WERI-Rb-1 (cell line): Measurements from ENCODE around the gene BCAR3.
A peak's percentile ranks its signal among the peaks of the same experiment; 100 is the strongest.

Experiments
- DNase-seq: peaks from one replicate; pipeline ENCODE4 v3.0.0-alpha.2; 2020
- H3K27ac ChIP-seq: fragments of 250-450 bp; sonication (Bioruptor Pico); 2 replicates; pipeline ENCODE4 v1.5.1; 2020; ENCODE audit warnings: mild to moderate bottlenecking, moderate library complexity
- H3K27me3 ChIP-seq: fragments of 250-450 bp; sonication (Bioruptor Pico); 2 replicates; pipeline ENCODE4 v1.5.1; 2021; ENCODE audit warnings: mild to moderate bottlenecking, low read depth, moderate library complexity; ENCODE audit not compliant: insufficient read depth, severe bottlenecking
- H3K36me3 ChIP-seq: fragments of 250-450 bp; sonication (Bioruptor Pico); 2 replicates; pipeline ENCODE4 v1.5.1; 2020; ENCODE audit warnings: mild to moderate bottlenecking, moderate library complexity
- H3K4me3 ChIP-seq: 2 replicates; pipeline ENCODE4 v1.5.1; 2011; ENCODE audit warnings: low read depth, mild to moderate bottlenecking, control low read depth, low read length
- H3K9me3 ChIP-seq: fragments of 250-450 bp; sonication (Bioruptor Pico); 2 replicates; pipeline ENCODE4 v1.5.1; 2021; ENCODE audit warnings: mild to moderate bottlenecking, moderate library complexity; ENCODE audit not compliant: severe bottlenecking
- TF ChIP-seq, protein P1 (sequence below): IDR thresholded peaks from 2 replicates; pipeline ENCODE4 v1.5.1; 2011; ENCODE audit warnings: low read depth, mild to moderate bottlenecking, control low read depth, inconsistent platforms, low read length

BCAR3 gene

DNA sequence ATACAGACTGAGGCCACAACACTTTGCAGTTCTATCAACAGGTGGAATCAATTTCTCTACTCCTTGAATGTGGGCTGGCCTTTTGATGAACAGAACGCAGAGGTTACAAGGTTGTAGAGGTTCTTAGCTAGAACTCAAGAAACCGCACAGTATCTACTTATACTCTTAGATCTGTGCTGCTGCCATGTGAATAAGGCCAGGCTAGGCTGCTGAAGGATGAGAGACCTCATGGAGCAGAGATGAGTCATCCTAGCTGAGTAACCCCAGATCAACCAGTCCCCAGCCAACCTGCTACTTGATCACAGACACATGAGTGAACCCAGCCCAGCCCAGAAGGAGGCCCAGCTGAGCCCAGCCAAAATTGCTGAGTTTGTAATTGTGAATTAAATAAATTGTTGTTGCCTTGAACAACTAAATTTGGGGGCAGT lies 35.3 kb upstream of the BCAR3 start:
- H3K36me3 ChIP-seq, result no peaks in the 10 kb centered on the region
- no peaks in the 10 kb centered on the region for H3K9me3 ChIP-seq
- TF ChIP-seq, protein P1, sequence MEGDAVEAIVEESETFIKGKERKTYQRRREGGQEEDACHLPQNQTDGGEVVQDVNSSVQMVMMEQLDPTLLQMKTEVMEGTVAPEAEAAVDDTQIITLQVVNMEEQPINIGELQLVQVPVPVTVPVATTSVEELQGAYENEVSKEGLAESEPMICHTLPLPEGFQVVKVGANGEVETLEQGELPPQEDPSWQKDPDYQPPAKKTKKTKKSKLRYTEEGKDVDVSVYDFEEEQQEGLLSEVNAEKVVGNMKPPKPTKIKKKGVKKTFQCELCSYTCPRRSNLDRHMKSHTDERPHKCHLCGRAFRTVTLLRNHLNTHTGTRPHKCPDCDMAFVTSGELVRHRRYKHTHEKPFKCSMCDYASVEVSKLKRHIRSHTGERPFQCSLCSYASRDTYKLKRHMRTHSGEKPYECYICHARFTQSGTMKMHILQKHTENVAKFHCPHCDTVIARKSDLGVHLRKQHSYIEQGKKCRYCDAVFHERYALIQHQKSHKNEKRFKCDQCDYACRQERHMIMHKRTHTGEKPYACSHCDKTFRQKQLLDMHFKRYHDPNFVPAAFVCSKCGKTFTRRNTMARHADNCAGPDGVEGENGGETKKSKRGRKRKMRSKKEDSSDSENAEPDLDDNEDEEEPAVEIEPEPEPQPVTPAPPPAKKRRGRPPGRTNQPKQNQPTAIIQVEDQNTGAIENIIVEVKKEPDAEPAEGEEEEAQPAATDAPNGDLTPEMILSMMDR, result no peak
- peak; percentile 37 for DNase-seq
- no peak overlapping the region for H3K4me3 ChIP-seq
- H3K27me3 ChIP-seq, result no peaks in the 10 kb centered on the region
- H3K27ac ChIP-seq, result no peak overlapping the region

DNA sequence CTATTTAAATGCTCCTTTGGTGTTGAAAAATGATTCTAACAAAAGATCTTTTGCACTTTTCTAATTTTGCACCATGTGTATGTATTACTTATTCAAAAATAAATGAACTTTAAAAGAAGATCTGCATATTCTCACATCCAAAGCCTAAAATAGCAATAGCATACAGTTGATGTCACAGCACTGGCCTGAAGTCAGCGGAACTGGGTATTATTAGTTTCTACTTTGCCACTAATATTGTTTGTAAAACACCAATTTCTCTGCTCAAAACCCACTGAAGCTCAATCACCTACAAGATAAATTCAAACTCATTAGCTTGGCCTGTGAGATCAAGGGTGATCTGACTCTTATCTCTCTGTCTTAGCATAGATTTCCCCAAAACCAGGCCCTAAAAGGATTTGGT lies 34.5 kb upstream of the BCAR3 start:
- DNase-seq, result no peak
- H3K36me3 ChIP-seq, result no peaks in the 10 kb centered on the region
- TF ChIP-seq, protein P1, result no peak
- H3K4me3 ChIP-seq, result no peak overlapping the region
- H3K27ac ChIP-seq, result peak overlapping the region; percentile 70
- no peaks in the 10 kb centered on the region for H3K27me3 ChIP-seq
- H3K9me3 ChIP-seq, result no peaks in the 10 kb centered on the region

DNA sequence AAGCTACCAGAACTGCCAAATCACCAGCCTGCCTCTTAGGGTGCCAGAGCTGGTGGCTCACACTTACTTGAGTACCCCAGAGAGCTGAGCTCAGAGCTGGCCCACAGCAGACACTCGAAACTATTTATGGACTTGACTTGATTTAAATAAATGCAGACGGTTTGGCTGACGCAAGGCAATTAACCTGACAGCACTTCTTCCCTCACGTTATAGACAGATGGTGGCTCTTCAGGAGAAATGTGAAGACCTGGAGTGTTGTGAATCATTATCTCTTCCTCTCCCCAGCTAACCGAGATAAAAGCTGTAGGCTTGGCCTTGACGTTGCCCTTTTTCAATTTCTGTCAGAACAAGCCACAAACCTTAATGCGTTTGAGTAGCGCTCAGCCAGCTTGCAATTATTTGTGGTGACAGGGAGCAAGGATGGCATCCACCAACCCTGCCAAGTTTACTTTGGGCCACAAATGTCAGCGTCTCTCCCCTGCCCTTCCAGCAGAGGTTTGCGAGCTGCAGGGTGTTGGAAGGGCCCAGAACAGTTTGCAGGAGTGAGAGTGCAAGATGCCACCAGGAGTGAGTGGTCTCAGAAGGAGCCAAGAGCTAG lies 34.0 kb upstream of the BCAR3 start:
- Histone ChIP-seq H3K36me3 (no peaks in the 10 kb centered on the region), H3K9me3 (no peaks in the 10 kb centered on the region), H3K4me3 (no peak overlapping the region), H3K27ac (peak overlapping the region; percentile 70), H3K27me3 (no peaks in the 10 kb centered on the region)
- TF ChIP-seq, protein P1, result no peak
- peak; percentile 64 for DNase-seq

DNA sequence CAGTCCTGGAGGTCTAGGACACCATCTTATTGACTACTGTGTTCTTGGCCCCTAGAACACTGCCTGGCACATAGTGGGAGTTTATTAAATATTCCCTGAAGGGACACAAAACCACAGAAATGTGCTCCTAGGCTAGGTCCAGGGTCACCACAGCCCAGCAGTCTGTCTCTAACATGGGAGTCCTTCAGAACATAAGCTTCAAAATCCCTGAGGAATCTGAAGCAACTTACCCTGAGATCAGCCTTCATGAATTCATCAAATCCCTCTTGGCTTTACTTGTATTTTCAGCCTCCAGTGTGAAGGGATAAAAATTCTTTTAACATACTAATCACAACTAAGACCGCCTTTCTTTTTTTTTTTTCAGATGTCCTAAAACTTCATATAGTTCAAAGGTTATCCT lies 32.7 kb upstream of the BCAR3 start:
- no peaks in the 10 kb centered on the region for H3K27me3 ChIP-seq
- H3K4me3 ChIP-seq, result no peak overlapping the region
- no peaks in the 10 kb centered on the region for H3K9me3 ChIP-seq
- no peak for DNase-seq
- TF ChIP-seq, protein P1, result no peak
- 0 out of 2 replicates have a peak overlapping the region, but pooled peaks have one; percentile 5 for H3K27ac ChIP-seq
- no peaks in the 10 kb centered on the region for H3K36me3 ChIP-seq

DNA sequence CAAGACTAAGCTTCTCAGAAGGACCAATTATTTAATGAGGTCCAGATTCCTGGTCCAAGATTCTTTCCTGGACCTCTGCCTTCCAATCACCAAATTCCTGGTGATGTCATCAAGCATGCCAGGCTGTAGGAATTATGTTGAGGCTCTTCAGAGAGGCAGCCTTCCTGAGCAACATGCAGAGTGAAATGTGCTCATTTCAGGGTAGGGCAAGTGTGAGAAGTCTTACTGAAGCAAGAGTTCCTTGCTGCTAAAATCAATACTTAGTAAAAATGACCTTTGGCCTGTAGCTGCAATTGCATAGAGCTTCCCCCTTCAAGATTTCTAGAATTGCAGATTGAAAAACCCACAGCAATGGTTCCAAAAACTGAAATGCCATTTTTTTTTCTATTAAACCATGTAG lies 31.7 kb upstream of the BCAR3 start:
- TF ChIP-seq, protein P1, result no peak
- Histone ChIP-seq H3K4me3 (no peak overlapping the region), H3K27me3 (no peaks in the 10 kb centered on the region)

DNA sequence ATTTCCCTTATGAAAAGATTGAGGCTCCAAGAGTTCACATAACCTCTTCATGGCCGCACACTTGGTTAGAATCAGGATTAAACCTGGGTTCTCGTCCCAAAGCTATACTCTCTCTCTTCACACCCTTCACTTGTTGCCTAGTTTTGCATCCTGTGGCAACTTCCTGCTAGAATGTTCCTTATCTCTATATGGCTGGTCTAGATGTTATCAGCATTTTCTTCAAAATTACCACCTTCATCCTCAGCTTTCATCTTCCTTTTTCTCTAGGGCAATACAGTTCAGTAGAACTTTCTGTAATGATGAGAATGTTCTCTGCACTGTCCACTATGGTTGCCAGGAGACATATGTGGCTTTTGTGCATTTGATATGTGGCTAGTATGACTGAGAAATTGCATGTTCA lies 31.1 kb upstream of the BCAR3 start:
- no peak overlapping the region for H3K27ac ChIP-seq
- no peak for DNase-seq
- no peaks in the 10 kb centered on the region for H3K27me3 ChIP-seq
- H3K4me3 ChIP-seq, result no peak overlapping the region
- H3K36me3 ChIP-seq, result no peaks in the 10 kb centered on the region
- TF ChIP-seq, protein P1, result no peak
- H3K9me3 ChIP-seq, result no peaks in the 10 kb centered on the region

More for the DNA sequence above, 31.7 kb upstream of the BCAR3 start:
- Histone ChIP-seq H3K27ac (no peak overlapping the region), H3K36me3 (no peaks in the 10 kb centered on the region), H3K9me3 (no peaks in the 10 kb centered on the region)
- no peak for DNase-seq
